Activated CD4-positive, alpha-beta T cell treated with anti-CD3 and anti-CD28 coated beads, Interleukin-2, amount 10 ng/mL, durations not matched to agents 7 days and 5 days (primary cell): ENCODE measurements around the gene VPS37D. TPM values are rescaled to one million over a fixed set of nuclear protein-coding genes. Genes with fewer than 3 reads are reported as not detected.
A peak's percentile ranks its signal among the peaks of the same experiment; 100 is the strongest.
"Not testable (repeated sequence)": the region's sequence is repeated elsewhere in the genome, so short reads cannot be mapped to it uniquely, and the experiment has no call there.

Source experiments
- CTCF ChIA-PET: fragments of 350-600 bp; sonication (Branson Sonifier 250); formaldehyde crosslinking; loops from one replicate; lab custom pipeline; 2021; ENCODE audit warnings: antibody characterized with exemption; lab: Charles Lee
- POLR2A ChIA-PET: fragments of 350-600 bp; sonication (Branson Sonifier 250); formaldehyde crosslinking; loops from one replicate; lab custom pipeline; 2021; ENCODE audit warnings: antibody characterized with exemption; lab: Charles Lee
- DNase-seq: peaks from one replicate; pipeline ENCODE4 v3.0.0-alpha.2; 2020
- H3K27ac Mint-ChIP-seq: one replicate; pipeline ENCODE4 v1.8.0; 2021; ENCODE audit warnings: mild to moderate bottlenecking, moderate library complexity, mixed read lengths
- H3K27me3 Mint-ChIP-seq: one replicate; pipeline ENCODE4 v1.8.0; 2021; ENCODE audit warnings: mixed read lengths
- H3K36me3 Mint-ChIP-seq: one replicate; pipeline ENCODE4 v1.8.0; 2021; ENCODE audit warnings: low read depth, mixed read lengths
- H3K4me1 Mint-ChIP-seq: one replicate; pipeline ENCODE4 v1.8.0; 2021; ENCODE audit warnings: mixed read lengths
- H3K4me3 Mint-ChIP-seq: one replicate; pipeline ENCODE4 v1.8.0; 2021; ENCODE audit warnings: mild to moderate bottlenecking, moderate library complexity, mixed read lengths
- H3K9me3 Mint-ChIP-seq: one replicate; pipeline ENCODE4 v1.8.0; 2021; ENCODE audit warnings: mixed read lengths
- total RNA-seq, 2 experiments: library from RNA; stranded (reverse); gene quantifications; one replicate each; pipeline ENCODE4 v1.2.3, GENCODE V29; 2021

The VPS37D gene, protein sequence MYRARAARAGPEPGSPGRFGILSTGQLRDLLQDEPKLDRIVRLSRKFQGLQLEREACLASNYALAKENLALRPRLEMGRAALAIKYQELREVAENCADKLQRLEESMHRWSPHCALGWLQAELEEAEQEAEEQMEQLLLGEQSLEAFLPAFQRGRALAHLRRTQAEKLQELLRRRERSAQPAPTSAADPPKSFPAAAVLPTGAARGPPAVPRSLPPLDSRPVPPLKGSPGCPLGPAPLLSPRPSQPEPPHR
- total RNA-seq, result under 1 TPM in 1 of 2 experiments, not detected in 1; 0.25 TPM

DNA sequence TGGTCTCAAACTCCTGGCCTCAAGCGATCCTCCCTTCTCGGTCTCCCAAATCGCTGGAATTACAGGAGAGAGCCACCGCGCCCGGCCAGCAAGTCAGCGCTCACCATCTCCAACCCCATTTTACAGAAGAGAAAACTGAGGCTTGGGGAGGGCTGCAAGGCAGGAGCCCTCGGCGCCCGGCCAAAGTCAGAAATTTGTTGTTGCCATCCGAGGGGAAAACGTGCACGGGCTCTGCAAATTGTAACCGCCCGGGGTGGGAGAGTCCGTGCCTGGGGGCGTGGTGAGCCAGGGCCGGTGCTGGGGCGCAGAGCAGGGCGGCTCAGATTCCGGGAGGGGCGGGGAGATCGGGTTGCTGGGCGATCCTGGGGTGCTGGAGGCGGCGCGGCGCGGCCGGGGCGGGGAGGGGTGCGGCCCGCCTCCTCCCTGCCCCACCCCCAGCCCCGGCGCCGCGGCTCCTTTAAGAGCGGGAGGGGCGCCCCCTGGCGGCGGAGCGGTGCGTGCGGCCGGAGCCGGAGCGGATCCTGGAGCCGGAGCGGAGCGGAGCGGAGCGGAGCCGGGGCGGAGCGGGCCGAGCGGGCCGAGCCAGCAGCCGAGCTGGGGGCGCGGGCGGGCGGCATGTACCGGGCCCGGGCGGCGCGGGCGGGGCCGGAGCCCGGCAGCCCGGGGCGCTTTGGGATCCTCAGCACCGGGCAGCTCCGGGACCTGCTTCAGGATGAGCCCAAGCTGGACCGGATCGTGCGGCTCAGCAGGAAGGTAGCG, at the start of gene VPS37D:
VPS37D (plus strand) TSS at position 488 of the 759 bp plus-strand sequence; CDS start at position 616, 128 bp downstream.
- peak within 1 kb of the TSS; percentile 72 for H3K4me3 Mint-ChIP-seq
- ChIA-PET POLR2A (no interaction called here), CTCF (interaction anchor here (0.6 to 1.9 kb wide), 15 partner anchors 9 to 128 kb away, joined by 3 to 8 read pairs (median 3); partner anchors contain the start of gene ABHD11)
- H3K36me3 Mint-ChIP-seq, result no peaks in the 10 kb centered on the region
- H3K9me3 Mint-ChIP-seq, result peaks cover 7% of the 10 kb centered on the region
- peaks cover 11% of the 10 kb centered on the region for H3K4me1 Mint-ChIP-seq
- peak; percentile 93 for DNase-seq
- peak within 1 kb of the TSS; percentile 42 for H3K27ac Mint-ChIP-seq
- peaks cover 35% of the 10 kb centered on the region for H3K27me3 Mint-ChIP-seq

DNA sequence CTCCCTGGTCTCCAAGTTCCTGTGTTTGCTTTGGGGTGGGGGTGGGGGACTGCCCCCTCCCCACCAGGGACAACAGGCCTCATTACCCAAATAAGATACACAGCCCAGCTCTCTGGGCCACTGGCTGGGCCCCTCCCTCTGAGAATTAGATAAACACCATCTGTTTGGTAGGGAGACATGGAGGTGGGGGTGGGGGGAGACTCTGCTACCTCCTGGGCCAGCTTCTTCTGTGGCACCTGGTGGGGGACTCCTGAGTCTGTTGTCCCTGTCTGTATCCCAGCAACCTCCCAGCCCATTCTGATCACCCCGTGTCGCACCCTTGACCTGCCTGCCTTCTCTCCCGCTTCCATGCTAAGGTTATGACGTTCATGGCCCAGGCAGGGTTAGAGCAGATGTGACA, 49.1 kb upstream of the VPS37D start:
- DNase-seq, result no peak
- Mint-ChIP-seq H3K36me3 (no peaks in the 10 kb centered on the region), H3K27me3 (peaks cover 32% of the 10 kb centered on the region), H3K9me3 (no peaks in the 10 kb centered on the region), H3K4me3 (no peak overlapping the region), H3K27ac (no peak overlapping the region), H3K4me1 (peaks cover 2% of the 10 kb centered on the region)
- CTCF ChIA-PET, result interaction anchor here (0.9 to 1.8 kb wide), 4 partner anchors 12 to 119 kb away, joined by 3 to 4 read pairs (median 4); no protein-coding TSS in a partner anchor
- POLR2A ChIA-PET, result no interaction called here

DNA sequence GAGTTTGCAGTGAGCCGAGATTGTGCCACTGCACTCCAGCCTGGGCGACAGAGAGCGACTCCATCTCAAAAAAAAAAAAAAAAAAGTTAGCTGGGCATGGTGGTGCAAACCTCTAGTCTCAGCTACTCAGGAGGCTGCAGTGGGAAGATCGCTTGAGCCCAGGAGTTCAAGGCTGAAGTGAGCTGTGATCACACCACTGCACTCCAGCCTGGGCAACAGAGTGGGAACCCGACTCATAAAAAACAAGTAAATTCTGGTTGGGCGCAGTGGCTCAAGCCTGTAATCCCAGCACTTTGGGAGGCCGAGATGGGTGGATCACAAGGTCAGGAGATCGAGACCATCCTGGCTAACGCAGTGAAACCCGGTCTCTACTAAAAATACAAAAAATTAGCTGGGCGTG, 48.2 kb upstream of the VPS37D start:
- POLR2A ChIA-PET, result not testable (repeated sequence)
- CTCF ChIA-PET, result interaction anchor here (1.1 to 1.8 kb wide), 2 partner anchors 49 to 115 kb away, joined by 3 to 4 read pairs; no protein-coding TSS in a partner anchor

DNA sequence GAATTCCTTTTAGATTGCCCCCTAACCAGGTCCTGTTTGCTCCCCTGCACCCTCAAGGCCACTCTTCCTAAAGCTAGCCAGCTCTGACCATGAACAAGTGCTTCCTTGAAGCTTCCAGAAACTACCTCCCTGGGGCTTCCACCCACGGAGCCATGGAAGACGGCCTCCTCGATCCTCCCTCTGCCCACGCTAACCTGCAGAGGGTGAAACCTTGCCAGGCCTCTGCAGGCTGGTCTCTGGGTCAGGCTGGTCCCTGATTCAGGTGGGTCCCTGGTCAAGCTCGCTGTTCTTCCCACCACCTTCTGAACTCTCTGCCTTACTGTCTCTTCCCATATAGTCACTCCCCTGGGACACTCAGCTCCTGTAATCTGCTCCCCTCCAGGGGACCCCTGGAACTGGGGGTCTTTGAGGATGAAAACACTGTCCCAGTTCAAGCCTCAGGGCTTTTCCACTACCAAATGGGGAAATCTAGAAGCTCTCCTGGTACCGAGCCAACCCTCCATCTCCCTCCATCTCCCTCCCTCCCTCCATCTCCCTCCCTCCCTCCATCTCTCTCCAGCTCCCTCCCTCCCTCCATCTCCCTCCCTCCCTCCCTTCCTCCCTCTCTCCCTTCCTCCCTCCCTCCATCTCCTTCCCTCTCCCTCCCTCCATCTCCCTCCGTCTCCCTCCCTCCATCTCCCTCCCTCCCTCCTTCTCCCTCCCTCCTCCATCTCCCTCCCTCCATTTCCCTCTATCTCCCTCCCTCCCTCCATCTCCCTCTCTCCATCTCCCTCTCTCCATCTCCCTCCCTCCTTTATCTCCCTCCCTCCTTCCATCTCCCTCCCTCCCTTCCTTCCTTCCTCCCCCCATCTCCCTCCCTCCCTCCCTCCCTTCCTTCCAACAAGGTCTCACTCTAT, 46.2 kb upstream of the VPS37D start:
- Mint-ChIP-seq H3K27ac (no peak overlapping the region), H3K9me3 (no peaks in the 10 kb centered on the region), H3K27me3 (peaks cover 37% of the 10 kb centered on the region), H3K4me3 (no peak overlapping the region), H3K36me3 (no peaks in the 10 kb centered on the region), H3K4me1 (peaks cover 5% of the 10 kb centered on the region)
- ChIA-PET POLR2A (no interaction called here), CTCF (interaction anchor here (2.0 to 2.2 kb wide), 2 partner anchors 15 to 112 kb away, joined by 5 to 7 read pairs; no protein-coding TSS in a partner anchor)
- no peak for DNase-seq

More for the DNA sequence above, 48.2 kb upstream of the VPS37D start:
- not testable (repeated sequence) for H3K36me3 Mint-ChIP-seq, DNase-seq, H3K4me3 Mint-ChIP-seq, H3K4me1 Mint-ChIP-seq, H3K27ac Mint-ChIP-seq, H3K9me3 Mint-ChIP-seq
- peaks cover 31% of the 10 kb centered on the region for H3K27me3 Mint-ChIP-seq

DNA sequence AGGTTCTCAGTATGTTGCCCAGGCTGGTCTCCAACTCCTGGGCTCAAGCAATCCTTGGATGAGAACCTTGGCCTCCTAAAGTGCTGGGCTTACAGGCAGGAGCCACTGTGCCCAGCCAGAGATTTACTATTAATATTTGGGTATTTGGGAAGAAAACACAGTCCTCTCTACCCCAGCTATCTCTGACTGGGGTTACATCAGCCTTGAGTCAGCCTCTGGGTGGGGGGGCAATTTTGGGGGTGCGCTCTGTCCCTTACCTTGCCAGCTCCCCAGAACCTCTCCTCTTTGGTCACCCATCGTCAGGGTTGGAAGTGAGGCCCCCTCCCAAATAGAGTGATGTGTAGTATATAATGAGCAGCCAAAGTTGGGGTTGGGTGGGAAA, 45.1 kb upstream of the VPS37D start:
- H3K4me3 Mint-ChIP-seq, result no peak overlapping the region
- H3K36me3 Mint-ChIP-seq, result no peaks in the 10 kb centered on the region
- peaks cover 5% of the 10 kb centered on the region for H3K4me1 Mint-ChIP-seq
- ChIA-PET CTCF (interaction anchor here (2.0 to 2.2 kb wide), 2 partner anchors 16 to 111 kb away, joined by 5 to 7 read pairs; no protein-coding TSS in a partner anchor), POLR2A (no interaction called here)
- no peaks in the 10 kb centered on the region for H3K9me3 Mint-ChIP-seq
- H3K27ac Mint-ChIP-seq, result no peak overlapping the region
- no peak for DNase-seq
- peaks cover 45% of the 10 kb centered on the region for H3K27me3 Mint-ChIP-seq

DNA sequence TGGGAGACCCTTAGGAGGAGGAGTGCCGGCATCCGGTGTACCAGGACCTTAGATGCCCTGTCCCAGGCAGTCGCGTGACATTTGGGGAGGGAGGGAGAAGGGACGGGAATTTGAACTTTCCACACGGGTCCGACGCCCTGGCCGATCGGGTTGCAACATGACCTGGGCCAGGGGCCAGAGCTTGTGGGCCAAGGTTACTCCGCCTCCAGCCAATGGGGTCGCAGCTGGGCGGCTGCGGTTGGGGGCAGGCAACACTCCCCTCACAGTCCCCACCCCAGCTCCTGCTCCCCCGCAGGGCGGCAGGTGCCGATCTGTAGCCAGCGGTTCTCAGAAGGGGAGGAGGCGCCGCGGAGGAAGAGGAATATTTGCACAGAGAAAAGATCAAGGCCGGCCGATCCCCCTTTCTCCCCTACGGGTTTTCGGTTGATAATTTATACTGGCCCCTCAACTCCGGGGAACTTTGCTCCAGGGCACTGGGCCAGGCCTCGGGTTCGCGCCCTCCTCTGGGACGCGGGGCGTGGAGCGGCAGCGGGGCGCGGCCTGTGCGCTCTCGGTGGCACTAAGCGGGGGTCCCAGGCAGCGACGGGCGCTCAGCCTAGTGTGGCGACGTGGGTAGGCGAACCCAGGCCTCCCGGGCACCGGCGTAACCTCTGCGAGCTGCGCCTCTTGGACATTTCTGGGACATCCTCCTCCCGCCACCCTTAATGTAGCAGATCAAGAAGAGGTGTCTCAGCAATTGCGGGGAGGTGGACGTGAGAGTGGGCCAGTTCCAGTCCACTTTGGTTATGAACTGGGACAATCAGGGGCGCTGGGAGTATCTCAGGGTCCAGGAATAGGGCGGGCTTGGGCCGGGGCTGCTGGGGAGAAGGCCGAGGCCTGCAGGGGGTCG, 44.5 kb upstream of the VPS37D start:
- peaks cover 5% of the 10 kb centered on the region for H3K4me1 Mint-ChIP-seq
- H3K27ac Mint-ChIP-seq, result no peak overlapping the region
- no peaks in the 10 kb centered on the region for H3K36me3 Mint-ChIP-seq
- H3K27me3 Mint-ChIP-seq, result peaks cover 51% of the 10 kb centered on the region
- no peak for DNase-seq
- H3K4me3 Mint-ChIP-seq, result no peak overlapping the region
- ChIA-PET POLR2A (no interaction called here), CTCF (interaction anchor here (2.2 kb wide), 1 partner anchor 111 kb away, joined by 7 read pairs; no protein-coding TSS in a partner anchor)
- H3K9me3 Mint-ChIP-seq, result no peaks in the 10 kb centered on the region

DNA sequence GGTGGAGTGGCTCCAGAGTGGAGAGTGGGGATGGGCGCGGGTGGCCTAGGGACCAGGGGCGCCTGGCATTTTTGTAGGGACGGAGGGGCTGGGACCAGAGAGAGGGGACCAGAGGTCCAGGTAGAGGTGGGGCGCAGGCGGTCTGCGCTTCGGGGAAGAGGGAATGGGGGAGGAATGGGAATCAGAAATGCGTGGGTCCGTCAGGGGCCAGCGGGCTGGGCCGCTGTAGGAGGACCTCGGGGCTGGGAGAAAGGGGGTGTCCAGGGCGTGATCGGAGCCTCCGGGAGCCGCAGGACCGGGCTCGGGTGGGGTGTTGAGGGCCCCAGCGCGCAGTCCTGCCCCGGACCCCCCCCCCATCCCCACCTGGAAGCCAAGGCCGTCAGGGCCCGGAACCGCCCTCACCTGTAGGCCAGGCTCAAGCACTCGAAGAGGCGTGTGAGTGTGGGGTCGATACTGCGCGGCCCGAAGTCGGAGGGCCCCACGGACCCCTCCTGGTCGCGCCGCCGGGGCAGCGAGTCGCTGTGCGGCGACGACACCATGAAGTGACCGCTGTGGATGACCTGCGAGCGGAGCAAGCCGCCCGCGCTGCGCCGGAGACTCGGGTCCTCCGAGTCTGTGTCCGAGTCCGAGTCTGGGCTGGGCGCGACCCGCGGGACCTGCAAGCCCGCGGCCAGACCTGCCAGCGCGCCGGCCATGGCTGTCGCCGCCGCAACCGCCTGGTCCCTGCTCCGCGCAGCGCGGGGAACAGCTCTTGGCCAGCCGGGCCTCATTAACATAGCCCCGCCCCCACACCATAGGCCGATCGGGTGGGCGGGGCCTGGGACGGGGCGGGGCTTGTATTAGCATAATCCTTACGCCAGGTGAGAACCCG, 43.6 kb upstream of the VPS37D start, which contains the start of gene MLXIPL:
MLXIPL (minus strand) TSS at position 725 of the 871 bp plus-strand sequence; CDS start at position 695, 30 bp downstream.
- no peak within 1 kb of the TSS for H3K4me3 Mint-ChIP-seq
- H3K27ac Mint-ChIP-seq, result no peak within 1 kb of the TSS
- ChIA-PET CTCF (interaction anchor here (3.3 kb wide), 1 partner anchor 17 kb away, joined by 14 read pairs; no protein-coding TSS in a partner anchor), POLR2A (no interaction called here)
- peaks cover 5% of the 10 kb centered on the region for H3K4me1 Mint-ChIP-seq
- H3K36me3 Mint-ChIP-seq, result no peaks in the 10 kb centered on the region
- peak; percentile 62 for DNase-seq
- peaks cover 57% of the 10 kb centered on the region for H3K27me3 Mint-ChIP-seq
- no peaks in the 10 kb centered on the region for H3K9me3 Mint-ChIP-seq

DNA sequence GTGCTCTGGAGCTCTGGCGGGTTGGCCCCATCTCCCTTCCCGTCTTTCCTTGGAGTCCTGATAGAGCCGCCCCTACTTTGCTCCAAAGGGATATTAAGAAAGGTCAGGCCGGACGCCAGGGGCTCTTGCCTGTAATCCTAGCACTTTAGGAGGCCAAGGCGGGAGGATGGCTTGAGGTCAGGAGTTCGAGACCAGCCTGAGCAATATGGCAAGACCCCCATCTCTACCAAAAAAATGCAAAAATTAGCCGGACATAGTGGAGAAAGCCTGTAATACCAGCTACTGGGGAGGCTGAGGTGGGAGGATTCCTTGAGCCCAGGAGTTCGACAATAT, 43.0 kb upstream of the VPS37D start:
- POLR2A ChIA-PET, result no interaction called here
- no peaks in the 10 kb centered on the region for H3K9me3 Mint-ChIP-seq
- no peak overlapping the region for H3K4me3 Mint-ChIP-seq
- CTCF ChIA-PET, result interaction anchor here (3.3 kb wide), 1 partner anchor 17 kb away, joined by 14 read pairs; no protein-coding TSS in a partner anchor
- H3K36me3 Mint-ChIP-seq, result no peaks in the 10 kb centered on the region
- peaks cover 5% of the 10 kb centered on the region for H3K4me1 Mint-ChIP-seq
- no peak for DNase-seq
- H3K27me3 Mint-ChIP-seq, result peaks cover 60% of the 10 kb centered on the region
- H3K27ac Mint-ChIP-seq, result no peak overlapping the region

DNA sequence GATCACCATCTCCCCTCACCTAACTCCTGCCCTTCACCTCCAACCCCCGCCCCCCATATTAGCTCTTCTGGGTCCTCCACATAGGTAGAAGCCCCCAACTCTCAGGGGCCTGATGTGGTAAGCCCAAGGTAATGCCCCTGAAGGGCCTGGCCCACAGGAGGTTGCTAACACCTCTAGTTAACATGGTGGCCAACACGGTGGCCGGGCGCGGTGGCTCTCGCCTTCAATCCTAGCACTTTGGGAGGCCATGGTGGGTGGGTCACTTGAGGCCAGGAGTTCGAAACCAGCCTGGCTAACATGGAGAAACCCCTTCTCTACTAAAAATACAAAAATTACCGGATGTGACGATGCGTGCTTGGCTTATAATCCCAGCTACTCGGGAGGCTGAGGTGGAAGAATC, 42.4 kb upstream of the VPS37D start:
- ChIA-PET POLR2A (no interaction called here), CTCF (interaction anchor here (3.3 kb wide), 1 partner anchor 18 kb away, joined by 14 read pairs; no protein-coding TSS in a partner anchor)
- Mint-ChIP-seq H3K27me3 (peaks cover 58% of the 10 kb centered on the region), H3K27ac (no peak overlapping the region), H3K9me3 (no peaks in the 10 kb centered on the region), H3K36me3 (no peaks in the 10 kb centered on the region), H3K4me1 (peaks cover 5% of the 10 kb centered on the region), H3K4me3 (no peak overlapping the region)
- DNase-seq, result no peak

DNA sequence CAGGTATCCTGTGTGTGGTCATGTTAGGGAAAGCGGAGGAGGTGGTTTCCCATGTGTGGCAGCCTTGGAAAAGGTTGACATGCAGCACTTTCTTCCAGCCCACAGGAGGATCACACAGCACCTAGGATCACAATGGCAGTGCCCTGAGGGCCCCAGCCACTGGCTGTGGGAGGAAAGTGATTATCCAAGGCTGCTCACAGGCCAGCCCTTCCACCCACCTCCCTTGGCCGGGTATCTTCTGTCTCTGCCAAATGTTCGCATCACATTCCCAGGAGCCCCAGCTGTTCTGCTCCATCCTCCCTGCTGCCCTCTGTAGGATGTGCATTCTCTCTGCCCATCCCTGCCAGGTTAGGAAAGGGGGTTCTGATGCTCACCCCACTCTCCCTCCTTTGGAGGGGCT, 40.8 kb upstream of the VPS37D start:
- Mint-ChIP-seq H3K27ac (no peak overlapping the region), H3K36me3 (no peaks in the 10 kb centered on the region), H3K4me3 (no peak overlapping the region), H3K9me3 (no peaks in the 10 kb centered on the region), H3K27me3 (peaks cover 56% of the 10 kb centered on the region), H3K4me1 (peaks cover 5% of the 10 kb centered on the region)
- ChIA-PET POLR2A (no interaction called here), CTCF (interaction anchor here (3.3 kb wide), 1 partner anchor 20 kb away, joined by 14 read pairs; no protein-coding TSS in a partner anchor)
- no peak for DNase-seq

DNA sequence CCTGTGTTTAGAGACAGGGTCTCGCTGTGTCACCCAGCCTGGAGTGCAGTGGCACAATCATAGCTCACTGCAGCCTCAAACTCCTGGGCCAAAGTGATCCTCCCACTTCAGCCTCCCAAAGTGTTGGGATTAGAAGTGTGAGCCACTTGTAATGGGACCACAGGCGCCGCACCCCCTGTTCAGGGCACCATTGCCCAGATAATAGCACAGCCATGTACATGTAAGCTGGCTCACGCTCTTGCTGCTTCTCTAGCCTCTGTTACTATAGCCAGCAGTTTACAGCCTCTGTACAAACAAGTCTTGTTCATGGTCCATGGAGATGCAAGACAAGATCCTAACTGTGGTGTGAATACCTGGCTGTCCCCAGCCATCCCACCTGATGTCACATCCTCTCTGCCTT, 39.1 kb upstream of the VPS37D start:
- CTCF ChIA-PET, result interaction anchor here (1.4 kb wide), 1 partner anchor 21 kb away, joined by 4 read pairs; no protein-coding TSS in a partner anchor
- no peak overlapping the region for H3K4me3 Mint-ChIP-seq
- DNase-seq, result no peak
- peaks cover 3% of the 10 kb centered on the region for H3K4me1 Mint-ChIP-seq
- H3K27ac Mint-ChIP-seq, result no peak overlapping the region
- H3K9me3 Mint-ChIP-seq, result no peaks in the 10 kb centered on the region
- no peaks in the 10 kb centered on the region for H3K36me3 Mint-ChIP-seq
- peaks cover 44% of the 10 kb centered on the region for H3K27me3 Mint-ChIP-seq
- POLR2A ChIA-PET, result no interaction called here
